ENCODE measurements around the gene AFTPH. TPM values are rescaled to one million over a fixed set of nuclear protein-coding genes. Genes with fewer than 3 reads are reported as not detected.
A peak's percentile ranks its signal among the peaks of the same experiment; 100 is the strongest.

AFTPH gene
- total RNA-seq, 1 donor from 2014 or later, result 15.2 TPM

DNA sequence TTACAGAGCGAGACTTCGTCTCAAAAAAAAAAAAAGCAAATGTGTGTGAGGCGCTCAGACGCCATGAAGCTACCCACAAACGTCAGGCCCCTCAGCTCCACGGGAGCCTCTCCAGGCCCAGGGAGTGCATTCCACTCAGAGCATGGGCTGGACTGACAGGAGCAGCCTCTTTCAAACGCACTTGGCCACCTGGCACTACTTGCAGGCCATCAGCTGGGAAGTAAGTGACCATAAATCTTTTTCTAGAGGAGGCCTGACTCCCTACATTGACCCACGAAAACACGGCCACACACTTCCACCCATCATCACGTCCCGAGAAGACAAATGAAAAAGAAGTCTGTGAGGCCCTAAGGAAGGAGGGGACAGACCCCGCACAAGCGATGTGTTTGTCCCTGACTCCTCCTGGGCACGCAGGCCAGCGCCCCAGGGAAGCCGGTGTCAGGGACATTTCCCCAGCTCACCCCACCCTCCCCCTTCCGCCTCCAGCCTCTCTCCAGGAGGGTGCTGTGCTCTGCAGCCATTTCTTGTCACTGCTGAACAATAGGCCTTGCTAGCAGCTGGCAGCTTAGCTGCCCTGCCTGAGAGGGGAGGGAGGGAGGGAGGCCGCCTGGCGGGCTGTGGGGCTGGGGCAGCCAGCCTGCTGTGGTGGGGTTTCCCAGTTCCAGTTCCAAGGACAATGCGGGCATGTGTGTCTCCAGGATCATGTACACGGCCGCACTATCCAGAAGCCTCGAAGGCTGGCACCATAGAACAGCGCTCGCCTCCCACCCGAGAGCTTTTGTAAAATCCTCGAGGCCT lies 103.0 kb downstream of the AFTPH start:
- ATAC-seq (no peak), DNase-seq (ENCODE audit: low spot score) (peak; percentile 37)

DNA sequence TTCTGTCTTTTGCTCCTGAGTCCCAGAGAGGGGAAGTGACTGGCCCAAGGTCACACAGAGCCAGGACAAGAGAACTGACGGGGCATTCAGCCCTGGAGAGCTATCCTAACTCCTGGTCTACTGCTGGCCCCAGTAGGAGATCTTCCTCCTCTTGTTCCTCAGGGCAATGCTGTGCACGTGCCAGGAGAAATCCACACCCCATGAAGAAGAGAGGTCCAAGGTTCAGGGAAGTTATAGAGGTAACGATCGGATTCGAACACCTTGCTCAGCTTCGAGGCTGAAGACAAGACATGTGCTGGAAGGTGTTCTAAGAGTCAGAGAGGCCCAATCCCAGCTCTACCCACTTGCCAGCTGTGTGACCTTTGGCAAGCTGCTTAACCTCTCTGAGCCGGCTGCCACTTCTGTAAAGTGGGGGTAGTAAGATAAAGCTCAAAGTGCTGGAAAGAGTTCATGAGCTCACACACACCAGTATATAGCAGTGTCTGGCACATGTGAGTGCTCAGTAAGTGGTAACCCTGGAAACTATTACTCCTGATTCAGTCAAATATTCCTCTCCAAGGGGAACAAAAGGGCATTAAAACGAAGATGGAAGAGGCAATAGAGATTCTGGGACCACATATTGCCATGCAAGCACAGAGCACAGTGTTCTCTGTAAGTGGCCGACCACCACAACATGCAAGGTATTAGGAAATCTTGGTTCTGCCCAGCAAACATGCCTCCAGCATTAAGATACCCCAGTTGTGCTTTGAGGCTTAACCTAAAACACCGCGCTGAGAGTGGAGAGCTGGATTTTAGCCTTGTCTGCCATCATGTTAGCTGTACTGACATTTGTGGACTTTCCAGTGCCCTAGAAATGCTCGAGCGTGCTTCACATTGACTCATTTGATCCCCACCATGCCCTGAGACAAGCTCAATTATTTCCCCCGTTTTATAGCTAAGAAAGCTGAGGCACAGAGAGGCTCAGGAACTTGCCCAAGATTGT lies 104.0 kb downstream of the AFTPH start:
- peak; percentile 35 for DNase-seq (ENCODE audit: low spot score)
- no peak for ATAC-seq

DNA sequence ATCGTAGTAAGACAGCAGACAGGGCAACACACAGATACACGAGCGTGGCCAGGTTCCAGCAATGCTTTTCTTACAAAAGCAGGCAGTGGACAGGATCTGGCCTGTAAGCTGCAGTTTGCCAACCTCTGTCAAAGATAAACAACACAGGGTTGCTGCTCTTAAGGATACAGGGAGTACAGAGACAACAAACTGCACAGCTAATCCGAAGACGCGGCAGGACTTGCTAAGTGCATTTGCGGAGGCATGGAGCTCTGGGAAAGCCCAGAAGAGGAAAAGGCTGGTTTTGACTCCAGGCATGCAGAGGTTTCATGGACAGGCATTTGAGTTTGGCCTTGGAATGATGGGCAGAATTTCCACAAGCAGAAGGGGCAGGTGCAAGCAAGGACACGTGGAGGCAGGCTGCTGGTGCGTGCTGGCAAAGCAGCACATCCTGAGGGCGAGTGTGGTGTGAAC lies 105.2 kb downstream of the AFTPH start:
- peak; percentile 83 for ATAC-seq
- DNase-seq (ENCODE audit: low spot score), result peak; percentile 70

DNA sequence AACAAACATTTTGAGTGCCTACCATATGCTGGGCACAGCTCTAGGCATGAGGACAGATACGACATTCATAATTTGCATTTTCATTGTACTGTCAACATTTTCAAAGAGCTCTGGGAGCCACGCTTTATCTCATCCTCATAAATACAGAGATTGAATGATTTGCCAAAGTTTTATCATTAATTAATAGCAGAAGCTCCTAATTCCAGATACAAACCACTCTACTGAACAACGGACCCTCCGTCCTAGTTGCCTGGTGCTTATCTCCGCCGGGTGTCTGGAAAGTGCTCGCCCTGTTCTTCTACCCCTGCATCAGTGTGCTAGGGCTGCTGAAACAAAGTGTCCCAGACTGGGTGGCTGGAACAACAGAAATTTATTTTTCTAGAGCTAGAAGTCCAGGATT lies 105.7 kb downstream of the AFTPH start:
- ATAC-seq (no peak), DNase-seq (ENCODE audit: low spot score) (peak; percentile 19)

DNA sequence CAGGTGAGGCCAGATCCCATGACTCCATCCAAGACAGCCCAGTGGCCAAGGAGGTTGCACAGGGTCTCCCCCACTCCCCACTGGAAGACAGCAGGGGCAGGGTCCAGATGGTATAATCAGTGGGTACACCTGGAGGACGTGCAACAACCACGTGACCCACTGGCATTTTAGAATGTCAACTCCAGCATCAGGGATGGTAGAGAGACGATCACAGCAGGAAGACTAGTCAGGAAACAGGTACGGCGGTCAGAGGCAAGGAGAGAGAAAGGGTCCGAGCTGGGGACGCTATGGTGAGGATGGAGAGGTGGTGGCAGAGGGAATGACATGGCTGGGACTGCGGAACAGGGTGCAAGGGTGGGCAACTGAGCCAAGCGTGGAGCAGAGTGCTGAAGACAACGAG lies 106.6 kb downstream of the AFTPH start:
- peak; percentile 35 for DNase-seq (ENCODE audit: low spot score)

DNA sequence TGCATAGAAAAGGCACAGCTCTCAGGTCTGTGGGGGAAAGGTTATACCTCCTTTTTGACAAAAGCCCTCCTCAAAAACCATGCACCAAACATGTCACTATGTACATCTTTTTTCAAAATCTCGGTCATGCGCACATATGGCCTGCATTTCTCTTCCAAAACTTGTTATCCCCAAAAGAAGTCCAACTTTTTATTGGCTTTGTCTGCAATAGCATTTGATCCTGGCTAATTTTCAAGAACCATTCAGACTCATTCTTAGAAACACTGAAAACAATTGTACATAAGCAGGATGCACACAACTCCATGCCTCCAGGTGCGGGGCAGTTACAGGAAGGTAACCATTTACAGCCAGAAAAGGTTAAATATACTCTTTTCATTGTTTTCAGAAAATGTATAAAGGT lies 107.6 kb downstream of the AFTPH start:
- ATAC-seq (no peak), DNase-seq (ENCODE audit: low spot score) (no peak)

More for the DNA sequence above, 106.6 kb downstream of the AFTPH start:
- ATAC-seq, result no peak

DNA sequence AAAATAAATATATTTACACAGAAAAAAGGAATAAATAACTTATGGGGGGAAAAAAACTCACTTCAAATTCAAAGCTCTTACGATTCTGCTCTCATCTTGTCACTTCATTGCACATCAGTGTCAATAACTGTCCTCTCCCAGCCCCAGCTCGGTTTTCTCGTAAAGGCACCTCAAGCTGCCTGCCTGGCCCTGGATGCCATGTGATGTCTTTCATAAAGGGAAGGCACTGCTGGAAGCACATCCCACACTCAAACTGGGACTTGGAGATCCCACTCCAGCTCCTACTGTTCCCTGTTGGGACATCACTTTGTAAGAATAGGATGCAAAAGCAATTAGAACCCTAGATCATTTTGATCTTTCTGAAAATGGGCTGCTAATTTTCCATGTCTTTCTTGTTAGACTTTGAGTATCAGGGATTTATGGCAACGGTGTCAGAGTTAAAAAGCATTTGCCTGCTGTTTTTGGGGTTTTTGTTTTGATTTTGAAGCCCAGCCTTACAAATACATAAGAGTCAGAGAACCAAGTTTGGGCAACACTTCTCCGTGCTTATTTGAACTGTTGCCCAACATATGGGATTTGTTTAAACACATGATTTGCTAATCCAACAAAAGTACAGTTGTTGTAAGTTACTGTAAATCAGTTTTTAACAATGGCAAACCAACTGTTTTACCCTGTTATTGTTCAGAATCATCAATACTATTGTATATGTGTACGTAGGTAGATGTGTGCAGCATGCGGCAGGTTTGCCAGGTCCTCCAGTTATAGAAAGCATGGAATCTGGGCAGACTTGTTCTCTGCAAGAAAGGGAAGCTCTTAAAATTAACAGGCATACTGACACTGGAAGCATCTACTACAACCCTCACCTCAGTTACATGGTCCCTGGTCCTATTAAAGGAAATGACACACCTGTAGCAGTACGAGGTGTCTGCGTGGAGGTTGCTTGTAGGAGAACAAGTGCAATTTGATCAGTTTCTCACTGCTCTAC lies 109.0 kb downstream of the AFTPH start:
- ATAC-seq (no peak), DNase-seq (ENCODE audit: low spot score) (no peak)

DNA sequence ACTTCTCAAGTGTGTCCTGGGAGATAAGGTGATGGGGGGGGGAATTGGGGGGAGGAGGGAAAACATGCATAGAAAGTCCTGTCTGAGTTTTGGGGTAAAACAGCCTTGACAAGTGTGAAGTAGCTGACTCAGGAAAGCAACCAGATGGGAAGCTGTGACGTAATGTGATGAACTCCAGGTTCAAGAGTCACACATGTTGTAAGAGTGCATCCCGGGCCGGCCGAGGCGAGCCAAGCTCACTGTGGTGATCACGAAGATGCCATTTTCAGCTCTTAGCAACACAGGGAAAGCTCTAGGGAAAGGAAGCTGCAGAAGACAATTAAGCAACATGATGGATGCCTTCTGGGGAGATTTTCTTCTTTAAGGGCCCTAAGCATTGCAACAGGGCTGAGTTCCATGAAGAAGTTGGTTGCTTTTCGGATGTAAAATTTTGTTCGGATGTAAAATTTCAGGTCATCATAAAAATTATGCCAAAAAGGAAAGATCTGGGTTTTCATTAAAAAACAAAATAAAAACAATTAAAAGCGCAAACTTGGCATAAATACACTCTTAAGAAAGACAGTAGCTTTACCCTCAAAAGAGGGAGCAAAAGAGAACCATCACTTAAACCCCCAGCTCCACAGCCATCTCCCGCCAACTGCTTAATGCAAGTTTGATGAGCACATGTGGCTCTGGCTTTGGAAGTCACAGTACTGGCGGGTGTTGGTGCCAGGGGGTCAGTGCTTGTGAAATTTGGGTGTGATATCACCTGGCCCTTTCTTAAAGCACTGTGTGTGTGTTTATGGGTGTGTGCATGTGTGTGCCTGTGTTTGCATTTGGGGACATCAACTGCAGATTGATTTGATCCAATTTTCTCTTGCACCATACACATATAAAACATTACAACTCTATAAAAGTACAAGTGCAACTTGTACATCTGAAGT lies 110.5 kb downstream of the AFTPH start:
- DNase-seq (ENCODE audit: low spot score) (peak; percentile 51), ATAC-seq (peak; percentile 58)

DNA sequence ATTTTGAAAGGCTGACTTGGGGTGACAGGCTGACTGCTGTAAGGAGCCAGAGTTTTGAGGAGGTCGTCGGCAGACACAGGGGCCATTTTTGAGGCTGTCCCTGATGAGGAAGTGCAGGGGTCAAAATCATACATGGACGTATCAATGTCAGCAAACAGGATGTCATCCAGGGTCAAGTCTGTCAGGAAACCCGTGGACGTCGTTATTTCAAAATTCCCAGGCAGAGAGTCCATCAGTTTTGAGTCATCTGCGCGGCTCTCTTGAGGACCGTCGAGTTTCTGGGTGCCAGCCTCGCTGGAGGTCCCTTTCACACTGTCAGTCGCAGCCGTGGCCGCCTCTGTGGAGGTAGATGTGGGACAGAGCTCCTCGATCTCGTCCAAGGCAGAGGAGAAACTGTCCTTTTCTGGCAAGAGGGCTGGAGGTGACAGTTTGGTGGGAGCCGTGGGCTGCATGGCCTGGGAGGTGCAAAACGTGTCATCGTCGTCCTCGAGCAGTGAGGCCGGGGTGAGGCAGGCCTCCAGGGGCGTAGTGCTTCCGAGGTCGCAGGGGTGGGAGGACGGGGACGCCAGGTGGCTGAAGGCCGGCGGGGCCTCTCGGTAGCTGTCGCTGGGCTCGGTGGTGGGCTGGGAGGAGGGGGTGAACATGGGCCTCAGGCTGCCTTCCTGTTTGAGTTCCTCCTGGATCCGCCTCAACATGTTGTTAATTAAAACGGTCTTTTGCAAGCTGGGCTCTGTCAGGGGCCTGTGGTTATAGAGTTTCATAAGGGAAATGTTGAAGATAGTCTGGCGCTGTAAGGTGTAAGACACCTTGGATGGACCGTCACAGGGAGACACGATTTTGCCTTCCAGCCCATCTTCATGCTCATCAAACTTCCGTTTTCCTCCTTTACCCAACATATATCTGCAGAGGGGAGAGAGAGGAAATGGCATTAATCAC lies 112.1 kb downstream of the AFTPH start:
- peak; percentile 45 for DNase-seq (ENCODE audit: low spot score)
- ATAC-seq, result peak; percentile 28

DNA sequence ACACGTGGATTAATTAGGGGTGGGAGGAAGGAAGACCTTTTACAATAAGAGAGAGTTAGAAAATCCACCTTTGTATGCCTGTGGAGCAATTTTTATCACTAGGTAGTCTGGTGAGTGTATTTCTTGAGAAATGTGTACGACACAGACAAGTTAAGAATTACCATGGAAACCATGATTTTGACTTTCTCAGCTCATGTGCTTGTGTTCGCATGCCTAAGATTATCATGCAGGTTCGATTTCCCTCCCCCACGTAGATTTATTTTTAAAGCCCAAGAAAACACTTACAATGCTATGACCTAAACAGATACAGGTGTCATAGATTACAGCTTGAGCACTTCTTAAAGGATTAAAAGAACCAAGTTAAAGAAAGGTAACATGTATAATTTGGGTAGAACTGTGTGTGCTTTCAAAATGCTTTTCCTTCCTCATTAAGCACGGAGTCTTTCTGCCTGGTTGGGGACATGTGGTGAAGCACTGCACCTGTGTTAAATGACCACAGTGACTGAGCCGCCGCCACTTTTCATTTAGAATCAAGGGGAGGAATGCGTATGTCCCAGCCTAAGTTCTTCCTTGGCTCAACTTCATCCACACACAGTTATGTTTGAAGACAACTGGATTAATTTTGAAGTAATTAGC lies 113.0 kb downstream of the AFTPH start:
- no peak for DNase-seq (ENCODE audit: low spot score)
- no peak for ATAC-seq

DNA sequence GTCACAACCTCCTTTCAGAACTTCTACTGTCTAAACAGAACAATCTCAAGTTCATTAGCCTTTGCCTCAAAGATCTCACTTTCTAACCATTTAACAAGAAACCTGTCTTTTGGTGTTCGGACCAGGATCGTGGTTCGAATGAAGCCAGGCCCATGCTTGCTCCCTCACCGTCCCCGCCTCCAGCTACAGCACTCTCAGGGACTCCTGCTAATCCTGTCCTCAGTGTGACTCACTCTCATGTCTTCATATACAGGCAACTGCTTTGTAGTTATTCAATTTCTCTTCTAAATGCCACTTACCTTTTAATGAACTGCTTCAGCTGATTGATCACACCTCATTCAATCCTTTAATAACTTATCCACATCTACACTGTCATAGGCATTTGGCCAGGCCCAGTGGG lies 113.8 kb downstream of the AFTPH start:
- ATAC-seq (no peak), DNase-seq (ENCODE audit: low spot score) (no peak)

DNA sequence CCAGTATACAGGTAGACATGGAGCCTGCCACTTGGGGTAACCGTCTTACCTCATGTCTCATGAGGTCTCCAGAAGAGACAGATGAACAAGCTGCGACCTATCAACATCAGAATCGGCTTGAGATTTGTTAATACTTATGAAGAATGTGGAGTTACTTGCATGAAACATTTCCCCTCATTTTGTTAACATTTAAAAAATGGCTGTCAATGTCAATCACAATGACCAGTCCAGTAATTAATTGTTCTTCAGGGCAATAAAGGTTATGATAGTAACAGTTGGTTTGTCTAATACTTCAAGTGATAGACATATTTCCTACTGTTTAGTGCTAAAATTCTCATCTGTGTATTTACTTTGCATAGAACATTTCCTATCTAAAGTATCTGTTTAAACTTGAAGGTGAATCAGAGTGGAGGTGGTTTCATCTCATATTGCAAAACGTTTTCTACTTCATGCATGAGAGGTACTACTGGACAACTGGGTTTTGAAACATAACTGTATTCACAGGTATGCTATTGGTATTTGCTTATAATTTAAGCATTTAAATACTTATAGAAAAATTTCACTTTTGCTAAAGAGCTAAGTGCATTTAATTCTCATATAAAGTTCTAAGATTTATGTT lies 114.5 kb downstream of the AFTPH start:
- ATAC-seq, result no peak
- DNase-seq (ENCODE audit: low spot score), result no peak

DNA sequence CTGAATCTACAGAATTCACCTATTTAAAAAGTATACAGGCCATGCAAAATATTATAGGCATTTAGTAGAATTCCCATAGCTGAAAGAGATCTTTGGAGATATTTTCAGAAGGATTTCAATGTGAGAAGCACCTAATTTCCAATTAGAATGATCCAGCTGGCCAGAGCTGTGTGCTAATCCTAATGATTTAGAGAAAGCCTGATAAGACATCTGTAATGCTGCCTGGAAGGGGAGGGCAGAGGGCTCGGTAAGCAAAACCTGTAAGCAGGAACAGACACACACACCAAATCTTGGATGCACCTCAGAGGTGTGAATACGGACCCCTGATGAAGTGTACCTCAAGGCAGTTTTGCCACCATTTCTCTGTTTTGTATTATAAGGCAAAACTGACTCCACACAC lies 115.6 kb downstream of the AFTPH start:
- ATAC-seq, result no peak
- DNase-seq (ENCODE audit: low spot score), result no peak

DNA sequence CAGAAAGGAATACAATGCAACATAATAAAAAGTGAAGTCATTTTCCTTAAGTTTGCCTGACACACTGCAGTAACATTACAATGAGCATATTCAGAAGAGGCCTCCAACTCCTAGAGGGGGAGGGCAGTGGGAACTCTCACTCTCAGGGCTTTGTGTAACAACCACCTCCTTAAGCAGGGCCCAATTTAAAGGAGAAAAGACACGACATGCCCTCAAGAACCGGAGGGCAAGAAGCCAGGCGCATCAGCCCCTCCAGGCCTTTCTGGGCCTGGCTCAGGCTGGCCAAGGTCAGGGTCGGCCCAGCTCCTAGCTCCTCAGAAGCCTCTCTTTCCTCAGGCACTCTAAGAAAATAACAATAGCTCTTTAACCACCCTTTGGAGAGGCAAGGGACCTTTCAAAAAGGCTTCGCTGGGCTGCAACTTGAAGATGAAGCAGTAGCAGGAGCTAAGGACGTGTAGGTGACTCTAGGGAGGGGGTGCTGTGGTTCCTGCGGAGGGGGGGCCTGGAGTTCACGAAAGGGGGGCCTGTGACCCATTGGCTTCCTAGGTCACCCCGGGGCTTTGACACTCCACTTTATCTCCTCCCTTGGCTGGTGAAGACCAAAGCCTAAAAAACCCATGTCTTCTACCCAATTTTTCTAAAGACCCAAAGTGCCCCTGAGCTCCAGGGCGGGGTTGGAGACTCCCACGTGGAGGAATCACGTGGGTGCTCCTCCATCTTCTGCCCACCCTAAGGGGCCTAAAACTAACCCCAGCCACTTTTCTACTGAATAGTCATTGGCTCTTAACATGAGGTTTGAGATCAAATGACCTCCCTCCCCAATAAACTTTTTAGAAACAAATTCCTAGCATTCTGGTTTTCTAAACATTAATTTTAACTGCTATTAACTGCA lies 116.3 kb downstream of the AFTPH start:
- peak; percentile 38 for DNase-seq (ENCODE audit: low spot score)
- ATAC-seq, result no peak

DNA sequence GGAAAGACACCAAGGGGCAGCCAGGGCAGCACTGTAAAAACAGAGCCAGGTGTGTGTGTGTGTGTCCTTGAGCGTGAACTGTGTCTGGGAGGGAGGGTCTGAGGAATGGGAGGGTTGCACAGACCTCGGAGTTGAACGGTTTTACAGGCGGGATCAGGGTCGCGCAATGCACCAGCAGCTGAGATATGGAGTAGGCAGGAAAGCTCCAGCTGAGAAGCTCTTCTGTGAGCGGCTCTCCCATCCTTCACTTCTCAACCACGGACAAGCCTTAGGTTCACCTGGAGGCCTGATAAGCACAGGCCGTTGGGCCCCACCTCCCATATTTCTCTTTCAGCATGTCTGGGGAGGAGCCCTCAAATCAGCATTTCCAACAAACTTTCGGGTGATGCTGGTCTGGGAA lies 117.5 kb downstream of the AFTPH start:
- DNase-seq (ENCODE audit: low spot score) (no peak), ATAC-seq (no peak)

All from left lobe of liver (tissue), 2 donors.